ENCODE data around the gene NOTCH2.
"Not testable (repeated sequence)": the region's sequence is repeated elsewhere in the genome, so short reads cannot be mapped to it uniquely, and the experiment has no call there.

The NOTCH2 gene

DNA sequence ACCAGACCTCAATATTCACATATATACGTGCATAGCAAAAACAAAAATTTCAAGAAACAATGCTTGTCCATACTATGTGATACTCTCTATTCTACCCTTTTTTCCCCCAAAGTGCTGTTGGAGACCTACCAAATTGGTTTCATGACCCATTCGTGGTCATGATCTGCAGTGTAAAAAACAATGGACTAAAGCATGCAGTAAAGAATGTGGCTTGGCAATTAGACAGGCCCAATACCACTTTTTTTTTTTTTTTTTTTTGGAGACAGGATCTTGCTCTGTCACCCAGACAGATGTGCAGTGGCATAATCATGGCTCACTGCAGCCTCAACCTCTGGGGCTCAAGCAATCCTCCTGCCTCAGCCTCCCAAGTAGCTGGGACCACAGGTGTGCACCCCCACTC lies 21.3 kb downstream of the NOTCH2 start:
- not testable (repeated sequence) for DNase-seq

DNA sequence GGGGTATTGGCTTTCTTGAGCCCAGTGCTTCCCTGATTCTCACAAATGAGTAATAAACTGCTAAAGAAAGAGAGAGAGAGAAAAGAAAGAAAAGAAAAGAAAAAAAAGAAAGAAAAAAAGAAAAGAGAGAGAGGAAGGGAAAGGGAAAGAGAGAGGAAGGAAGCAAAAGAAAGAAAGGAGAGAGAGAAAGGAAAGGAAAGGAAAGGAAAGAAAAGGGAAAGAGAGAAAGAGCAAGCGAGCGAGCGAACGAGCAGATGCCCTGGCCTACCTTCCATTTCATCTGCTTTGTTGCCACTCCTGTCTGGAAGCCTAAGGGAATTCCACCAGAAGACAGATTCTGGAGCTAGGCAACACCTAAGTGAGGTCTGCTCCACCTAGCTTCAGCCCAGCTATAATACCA lies 27.7 kb downstream of the NOTCH2 start:
- not testable (repeated sequence) for DNase-seq

DNA sequence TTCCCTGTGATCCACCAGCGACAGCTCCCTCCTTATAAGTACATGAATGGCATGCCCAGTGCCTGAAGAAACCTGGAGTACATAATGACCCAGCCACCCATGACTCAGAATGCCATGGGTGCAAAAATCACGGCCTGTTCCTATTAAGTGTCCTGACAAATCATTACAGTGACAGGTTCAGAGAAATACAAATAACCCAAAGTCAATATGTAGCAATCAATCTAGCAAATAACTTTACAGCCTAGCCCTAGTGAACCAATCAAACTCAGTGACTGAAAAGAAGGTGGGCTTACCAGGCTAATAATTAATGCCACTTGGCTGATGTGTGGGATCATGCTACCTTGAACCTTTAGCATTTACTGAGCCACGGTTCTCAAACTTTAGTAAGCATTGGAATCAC lies 37.2 kb downstream of the NOTCH2 start:
- DNase-seq: not testable (repeated sequence)

DNA sequence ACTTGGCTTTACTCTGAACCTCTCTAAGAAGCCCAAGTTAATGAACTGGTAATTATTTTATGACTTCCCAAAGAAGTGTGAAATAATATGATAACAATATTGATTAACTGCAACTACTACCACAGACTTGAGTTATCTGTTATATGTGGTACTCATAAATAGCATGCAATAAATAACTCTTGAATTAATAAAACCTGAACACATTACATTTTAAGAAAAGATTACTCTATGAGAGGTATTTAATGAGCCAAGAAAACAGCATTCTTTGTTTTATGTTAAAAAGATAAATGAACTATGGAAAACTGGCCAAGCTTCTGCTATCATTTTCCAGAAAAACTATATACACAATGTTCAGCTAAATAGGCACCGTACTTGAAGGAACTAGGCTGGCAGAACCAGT lies 45.7 kb downstream of the NOTCH2 start:
- DNase-seq: not testable (repeated sequence)

DNA sequence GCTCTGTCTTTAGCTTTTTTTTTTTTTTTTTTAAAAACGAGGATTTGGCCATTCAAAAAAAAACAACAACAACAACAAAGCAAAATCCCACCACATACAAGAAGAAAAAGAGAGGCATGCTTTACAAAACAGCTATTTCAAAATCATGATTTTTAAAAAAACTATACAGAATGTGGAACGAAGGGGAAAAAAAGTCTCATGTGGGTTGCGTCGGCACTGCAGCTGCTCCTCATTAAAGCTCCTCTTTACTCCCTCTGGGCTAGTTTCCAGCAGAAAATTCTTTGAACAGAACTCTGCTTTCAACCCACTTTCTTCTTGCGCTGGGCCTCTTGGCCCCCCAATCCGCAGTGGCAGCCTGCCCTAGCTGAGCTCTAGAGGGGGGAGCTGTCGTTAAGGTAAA lies 54.5 kb downstream of the NOTCH2 start:
- DNase-seq: not testable (repeated sequence)

DNA sequence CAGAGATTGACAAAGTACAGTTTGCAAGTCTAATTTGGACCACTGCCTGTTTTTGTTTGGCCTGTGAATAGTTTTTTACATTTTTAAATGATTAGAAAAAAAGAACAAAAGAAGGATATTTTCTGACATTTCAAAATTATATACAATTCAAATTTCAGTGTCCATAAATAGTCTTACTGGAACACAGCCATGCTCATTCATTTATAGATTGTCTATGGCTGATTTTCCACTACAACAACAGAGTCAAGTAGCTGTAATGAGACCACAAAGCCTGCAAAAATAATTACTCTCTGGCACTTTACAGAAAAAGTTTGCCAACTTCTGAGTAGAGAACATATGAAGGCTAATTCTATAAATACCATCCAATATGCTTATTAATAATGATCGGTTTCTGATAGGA lies 61.1 kb downstream of the NOTCH2 start:
- DNase-seq: not testable (repeated sequence)

DNA sequence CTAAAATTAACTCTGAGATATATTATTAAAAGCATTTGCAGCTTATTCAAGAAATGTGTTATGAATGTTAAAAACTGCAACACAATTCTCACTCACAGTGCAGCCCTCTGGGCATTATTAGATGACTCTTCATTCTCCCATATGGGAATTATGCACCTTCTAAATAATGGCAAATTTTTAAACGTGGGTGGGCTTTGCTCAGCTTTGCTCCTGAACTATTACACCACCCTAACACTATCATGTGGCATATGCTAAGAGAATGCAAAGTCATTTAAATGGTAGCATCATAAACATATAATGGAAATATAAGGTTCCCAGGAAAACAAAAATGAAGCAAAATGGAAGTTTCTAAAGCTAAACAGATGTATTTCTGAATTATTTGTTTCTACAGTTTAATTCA lies 61.6 kb downstream of the NOTCH2 start:
- not testable (repeated sequence) for DNase-seq

DNA sequence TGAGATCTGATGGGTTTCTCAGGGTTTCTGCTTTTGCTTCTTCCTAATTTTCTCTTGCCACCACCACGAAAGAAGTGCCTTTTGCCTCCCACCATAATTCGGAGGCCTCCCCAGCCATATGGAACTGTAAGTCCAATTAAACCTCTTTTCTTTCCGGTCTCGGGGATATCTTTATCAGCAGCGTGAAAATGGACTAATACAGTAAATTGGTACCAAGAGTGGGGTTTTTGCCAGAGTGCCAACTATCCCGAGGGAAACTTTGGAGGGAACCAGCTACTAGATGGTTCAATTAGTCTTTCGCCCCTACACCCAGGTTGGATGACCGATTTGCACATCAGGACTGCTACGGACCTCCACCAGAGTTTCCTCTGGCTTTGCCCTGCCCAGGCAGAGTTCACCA lies 68.4 kb downstream of the NOTCH2 start:
- DNase-seq: not testable (repeated sequence)

DNA sequence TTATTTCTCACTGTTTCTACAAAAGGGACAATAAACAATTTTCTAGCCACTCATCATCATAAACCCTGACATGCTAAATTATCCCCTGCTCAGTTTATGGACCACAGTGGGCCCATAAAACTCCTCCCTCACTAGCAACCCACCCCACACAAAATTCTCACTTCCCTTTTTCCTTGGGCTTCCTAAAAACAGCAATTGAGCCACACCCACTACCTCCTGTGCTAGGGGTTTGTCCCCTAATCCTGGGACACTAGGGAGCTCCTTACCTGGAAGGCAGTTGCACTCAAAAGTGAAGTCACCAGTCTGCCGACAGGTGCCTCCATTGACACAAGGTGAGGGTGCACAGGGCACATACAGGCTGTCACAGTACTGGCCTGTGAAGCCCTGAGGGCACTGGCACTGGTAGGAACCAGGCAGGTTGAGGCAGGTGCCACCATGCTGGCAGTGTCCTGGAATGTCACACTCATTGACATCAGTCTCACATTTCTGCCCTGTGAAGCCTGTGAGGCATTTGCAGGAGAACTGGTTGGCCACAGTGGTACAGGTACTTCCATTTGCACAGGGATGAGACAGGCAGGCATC lies 72.6 kb downstream of the NOTCH2 start:
- not testable (repeated sequence) for DNase-seq

DNA sequence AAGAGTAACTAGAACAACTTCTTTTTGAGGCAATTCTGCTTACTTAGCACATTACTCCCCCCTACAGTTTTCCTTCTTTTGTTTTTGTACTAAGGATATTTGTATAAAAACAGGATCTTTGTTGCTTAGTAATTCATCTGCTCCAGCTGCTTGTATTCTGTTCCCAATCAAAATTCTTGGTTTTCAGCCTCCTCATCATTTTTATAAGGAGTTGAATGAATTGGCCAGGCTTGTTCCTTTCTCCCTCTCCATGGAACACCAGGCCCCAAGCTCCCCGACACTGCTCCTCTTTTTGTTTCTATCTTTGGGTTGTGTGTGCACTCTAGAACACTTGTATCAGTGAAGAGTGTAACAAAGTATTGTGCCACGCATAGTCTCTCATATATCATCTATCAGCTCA lies 73.5 kb downstream of the NOTCH2 start:
- not testable (repeated sequence) for DNase-seq

DNA sequence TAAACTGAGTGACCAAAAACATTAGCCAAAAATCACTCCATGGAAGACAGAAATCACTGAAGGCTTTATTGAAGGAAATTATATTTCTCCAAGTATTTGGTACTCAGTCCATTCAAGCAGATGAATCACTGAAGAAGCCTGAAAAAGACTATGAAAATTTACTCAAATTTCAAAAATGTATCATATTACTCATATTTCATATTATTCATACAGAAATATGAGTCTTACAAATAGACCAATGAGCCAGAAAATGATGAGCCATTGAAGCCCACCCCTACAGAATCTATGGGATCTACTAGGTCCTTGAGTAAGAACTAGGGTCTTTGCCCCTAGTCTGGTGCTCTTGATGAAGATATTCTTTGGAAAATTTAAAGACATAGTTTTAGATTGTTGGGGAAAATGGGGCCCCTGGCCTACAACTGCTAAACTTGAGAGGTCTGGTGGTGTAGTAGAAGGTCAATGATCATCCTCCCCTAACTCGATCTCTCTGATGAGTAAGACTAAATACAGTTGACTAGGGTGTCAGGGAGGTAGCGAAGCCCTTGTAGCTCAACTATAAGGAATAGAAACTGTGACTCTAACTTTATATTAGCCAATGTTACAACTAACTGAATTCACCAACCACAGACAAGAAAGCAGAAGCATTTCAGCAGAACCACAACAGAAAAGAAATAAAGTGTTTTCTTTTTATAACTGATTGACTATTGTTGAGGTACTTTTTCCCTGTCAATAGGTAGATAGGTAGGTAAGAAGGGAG lies 81.0 kb downstream of the NOTCH2 start:
- peak; percentile 90 for DNase-seq

DNA sequence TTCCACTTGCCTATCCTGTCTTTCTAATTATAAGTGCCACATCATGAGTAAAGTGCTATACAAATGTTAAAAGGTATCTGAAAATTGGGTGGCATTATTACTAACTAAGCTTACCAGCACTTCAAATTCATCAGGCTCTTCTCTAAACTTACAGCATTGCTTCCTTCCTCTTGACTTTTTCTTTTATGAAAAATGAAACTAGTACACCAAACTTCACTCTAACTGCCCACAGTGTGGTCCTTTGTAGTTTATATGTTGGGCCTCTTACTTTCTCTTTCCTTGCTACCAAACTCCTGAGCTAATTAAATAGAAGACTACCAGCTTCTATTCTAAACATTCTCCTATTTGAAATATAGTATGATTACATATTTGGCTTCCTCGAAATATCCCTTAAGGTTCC lies 81.8 kb downstream of the NOTCH2 start:
- DNase-seq: peak; percentile 80

DNA sequence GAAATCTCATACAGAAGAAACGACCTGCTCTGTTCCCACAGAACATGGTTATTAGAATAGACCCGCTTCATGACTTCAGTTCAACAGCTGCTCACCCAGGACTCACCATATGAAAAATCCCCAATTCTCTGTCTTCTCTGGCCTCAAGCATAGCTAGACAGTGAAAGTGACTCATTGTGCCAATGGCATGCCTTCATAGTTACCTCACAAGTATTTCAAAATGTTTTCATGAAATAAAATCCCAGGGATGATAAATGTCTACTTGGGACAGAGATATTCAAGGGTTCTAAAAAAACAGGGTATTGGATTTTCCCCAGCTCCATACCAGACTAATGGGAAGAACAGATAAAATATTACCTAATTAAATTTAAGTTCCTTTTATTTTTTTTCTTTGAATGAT lies 82.3 kb downstream of the NOTCH2 start:
- peak; percentile 93 for DNase-seq

DNA sequence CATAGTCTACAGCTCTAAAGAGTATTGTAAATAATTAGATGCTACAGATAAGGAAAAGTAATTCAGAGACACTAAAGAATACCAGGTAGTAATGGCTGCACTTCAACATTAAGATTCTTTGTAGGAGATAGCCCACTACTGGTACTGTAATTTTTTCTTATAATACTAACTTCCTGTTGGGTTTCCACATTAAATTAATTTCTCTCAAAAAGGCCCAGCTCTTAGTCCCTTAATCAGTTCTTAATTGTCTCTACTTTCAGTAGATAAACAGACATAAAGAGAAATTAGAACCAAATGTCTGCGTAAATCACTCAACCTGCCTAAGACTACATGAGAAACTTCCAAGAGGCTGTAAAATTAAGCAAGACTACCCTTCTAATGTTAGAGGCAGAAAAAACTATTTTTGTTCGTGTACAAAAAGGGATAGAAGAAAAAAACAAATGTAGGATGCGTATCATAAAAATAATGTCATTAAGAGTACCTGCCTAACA lies 83.4 kb downstream of the NOTCH2 start:
- DNase-seq: no peak

DNA sequence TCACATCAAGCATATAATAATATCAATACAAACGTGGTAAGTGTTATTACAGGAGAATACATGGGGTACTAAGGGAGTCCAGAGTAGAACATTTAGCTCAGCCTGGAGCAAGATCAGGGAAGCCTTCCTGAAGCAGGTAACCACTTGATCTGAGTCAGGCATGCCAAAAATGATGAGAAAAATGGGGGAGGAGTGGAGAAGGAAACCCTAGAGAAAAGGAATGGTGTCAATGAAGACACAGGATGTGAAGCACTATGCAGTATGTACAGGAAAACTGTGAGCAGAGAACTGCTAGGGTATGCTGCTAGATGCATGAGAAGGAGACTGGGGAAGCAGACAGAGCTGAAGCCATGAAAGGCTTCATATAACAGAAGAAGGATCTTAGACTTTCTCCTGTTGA lies 84.7 kb downstream of the NOTCH2 start:
- DNase-seq: no peak

DNA sequence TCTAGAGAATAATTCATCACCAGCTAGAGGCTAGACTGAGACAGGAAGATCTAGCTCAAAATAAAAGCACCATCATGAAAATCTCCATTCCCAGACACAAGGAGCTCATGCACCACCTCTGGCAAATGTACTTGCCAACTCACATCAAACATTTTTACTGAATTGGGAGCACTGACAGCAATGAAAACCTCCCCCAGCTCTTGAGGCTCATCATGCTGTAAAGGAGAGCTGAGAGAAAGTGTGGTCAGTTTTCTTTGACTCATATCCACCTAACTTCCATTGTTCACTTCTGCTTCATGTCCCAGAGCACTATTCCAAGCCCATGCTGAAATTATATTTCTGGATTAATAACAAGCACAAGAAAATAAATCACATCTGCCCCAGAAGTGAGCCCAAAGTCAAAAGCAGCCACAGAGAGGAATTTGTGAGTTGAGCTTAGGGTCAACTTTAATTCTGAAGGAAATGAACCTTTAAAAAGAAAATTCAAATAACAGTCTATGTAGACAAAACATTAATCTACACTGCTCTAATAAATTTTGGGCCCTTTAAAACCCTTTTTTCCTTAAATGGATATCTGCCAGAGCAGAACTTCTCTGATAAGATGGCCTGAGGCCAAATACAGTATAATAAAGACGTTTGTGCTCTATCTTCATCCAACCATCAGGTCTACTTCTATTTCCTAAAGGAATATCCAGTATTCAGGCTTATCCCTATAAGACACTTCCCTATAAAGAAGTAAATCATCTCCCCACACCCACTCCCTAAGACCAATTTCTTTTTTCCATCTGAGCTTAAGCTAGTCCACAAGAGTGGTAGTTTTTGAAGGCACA lies 87.3 kb downstream of the NOTCH2 start:
- peak; percentile 28 for DNase-seq

DNA sequence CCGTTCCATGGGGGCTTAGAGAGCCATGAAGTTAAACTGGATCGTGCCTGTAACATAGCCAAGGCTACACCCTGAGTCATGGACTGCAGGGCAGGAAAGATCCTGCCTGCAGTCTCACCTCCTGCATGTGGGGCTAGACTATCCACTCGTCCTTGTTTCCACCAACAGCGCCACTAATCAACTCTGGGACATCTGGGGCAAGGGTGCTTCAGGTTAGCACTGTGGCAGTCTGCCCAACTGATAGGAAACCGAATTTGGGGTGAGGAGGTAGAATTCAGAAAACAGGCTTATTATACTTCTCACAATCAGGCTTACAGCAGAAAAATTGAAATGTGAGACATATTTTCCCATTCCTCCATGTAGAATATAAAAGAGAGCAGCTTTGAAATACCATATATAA lies 88.0 kb downstream of the NOTCH2 start:
- DNase-seq: no peak

DNA sequence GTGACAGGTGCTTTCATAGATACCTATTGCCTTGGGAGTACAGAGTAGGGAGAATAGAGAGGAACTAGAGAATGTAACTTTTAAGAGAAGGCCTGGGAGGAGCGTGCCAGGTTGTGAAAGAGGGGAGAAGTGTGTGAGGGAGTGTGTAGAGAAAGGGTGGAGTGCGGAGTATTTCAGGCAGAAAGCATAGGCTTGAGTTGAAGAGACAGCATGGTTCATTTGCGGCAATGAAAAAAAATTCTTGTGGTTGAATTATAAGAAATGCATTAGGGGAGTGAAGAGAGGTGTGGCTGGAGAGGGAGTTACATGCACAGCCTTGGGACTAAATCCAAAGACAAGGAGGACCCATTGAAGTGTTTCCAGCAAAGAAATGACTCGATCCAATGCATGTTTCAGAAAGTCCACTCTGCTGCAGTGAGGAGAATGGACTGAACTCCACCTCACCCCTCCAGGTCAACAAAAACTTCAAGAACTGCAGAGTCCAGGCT lies 91.4 kb downstream of the NOTCH2 start:
- no peak for DNase-seq

DNA sequence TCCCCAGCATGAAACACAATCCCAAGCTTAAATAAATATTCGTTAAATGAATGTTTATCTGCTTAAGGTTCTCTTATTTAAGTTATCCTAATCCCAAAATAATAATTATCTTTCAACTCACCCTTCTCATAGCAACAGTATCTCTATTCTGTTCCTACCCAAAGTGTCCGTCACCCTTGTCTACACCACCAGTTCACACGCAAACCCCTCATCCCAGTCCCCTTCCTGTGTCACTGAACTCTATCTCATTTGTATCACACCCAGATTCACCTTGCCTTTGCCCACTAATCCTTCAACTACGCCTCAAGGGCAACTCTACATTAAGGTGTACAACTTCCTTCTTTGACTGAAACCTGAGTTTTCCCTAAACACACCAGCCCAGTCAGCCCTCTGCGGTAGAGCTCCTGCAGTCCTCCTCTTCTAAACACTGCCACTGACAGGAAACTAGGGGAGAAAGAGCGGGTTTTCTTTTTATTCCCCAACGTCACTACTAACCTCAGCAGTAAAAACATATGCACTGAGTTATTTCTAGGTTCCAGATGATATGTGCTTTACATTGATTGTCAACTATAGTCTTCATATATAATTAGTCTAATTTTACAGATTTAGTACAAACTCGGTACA lies 92.2 kb downstream of the NOTCH2 start:
- DNase-seq: not testable (repeated sequence)

DNA sequence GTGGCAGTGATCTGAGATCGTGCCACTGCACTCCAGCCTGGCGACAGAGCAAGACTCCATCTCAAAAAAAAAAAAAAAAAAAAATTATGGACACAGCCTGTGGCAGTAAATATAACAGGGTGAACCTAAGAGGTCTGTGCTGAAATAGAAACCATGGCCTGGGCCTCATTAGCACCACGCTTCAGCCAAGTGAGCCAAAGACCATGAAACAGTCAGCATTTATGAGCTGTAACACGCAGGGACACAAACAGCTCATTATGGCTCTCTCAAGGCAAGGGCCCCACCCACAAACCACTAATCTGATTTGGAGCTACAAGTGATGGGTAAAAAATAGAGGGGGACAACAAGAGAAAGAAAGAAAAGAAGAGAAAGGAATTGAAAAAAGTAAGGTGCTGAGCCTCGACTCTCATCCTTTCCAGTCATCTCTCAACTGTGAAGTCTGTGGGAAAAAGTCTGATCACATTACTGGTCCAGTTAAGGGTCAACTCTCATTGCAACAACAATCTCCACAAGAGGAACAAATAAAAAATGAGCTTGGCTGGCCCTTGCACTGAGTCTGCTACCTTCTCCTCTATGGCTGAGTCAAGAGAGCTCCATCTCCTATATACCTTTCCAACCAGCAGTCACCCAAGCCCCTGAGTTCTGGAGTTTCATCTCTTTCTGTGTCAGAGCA lies 93.7 kb downstream of the NOTCH2 start:
- not testable (repeated sequence) for DNase-seq

DNA sequence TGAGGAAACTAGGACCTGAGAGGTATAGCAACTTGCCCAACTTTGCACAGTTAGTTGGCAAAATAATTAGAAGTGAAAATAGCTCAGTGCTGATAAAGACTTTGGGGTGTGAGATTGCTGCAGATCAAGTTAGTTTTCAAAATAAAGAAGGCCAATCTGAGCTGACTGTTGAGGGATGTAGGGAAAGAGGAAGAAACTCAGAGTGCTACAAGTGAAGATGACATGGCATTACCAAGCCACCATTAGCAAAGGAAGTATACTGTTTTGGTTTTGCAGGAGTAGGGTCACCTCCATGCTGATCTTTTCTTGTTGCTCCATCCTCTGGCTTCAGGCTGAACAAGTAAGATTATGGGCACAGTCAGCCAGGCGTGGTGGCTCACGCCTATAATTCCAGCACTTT lies 94.5 kb downstream of the NOTCH2 start:
- DNase-seq: no peak

DNA sequence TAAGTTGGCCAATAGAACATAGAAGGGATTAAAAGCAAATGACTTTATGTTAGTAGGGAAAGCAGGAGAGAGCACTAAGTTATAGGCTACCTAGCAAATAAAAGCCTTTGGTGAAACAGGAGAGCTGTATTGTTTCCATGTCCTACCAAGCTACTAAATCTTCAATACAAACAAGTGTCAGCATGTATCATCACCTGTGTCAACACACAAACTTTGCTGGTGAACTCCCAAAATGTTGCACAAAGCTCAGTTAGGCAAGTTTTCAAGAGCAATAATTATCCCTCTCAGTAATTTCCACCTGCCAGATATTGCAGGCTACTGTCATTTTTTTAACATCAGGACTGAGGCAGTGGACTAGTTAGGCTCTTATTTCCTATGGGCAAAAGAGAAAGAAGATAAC lies 95.4 kb downstream of the NOTCH2 start:
- DNase-seq: no peak
